AG09319 (cell line): ENCODE data around the gene TUBA4B.

ENCODE experiments used
- DNase-seq: peaks from one replicate; pipeline ENCODE4 v3.0.0-alpha.2; 2010; ENCODE audit warnings: low read depth; ENCODE audit errors: extremely low read depth
- CTCF ChIP-seq: IDR thresholded peaks from 2 replicates; pipeline ENCODE4 v1.5.1; 2011; ENCODE audit warnings: low read depth, mild to moderate bottlenecking, inconsistent platforms, low read length, moderate library complexity

The TUBA4B gene

GRCh38 chr2:219279916-219280516 lies 27.0 kb downstream of the TUBA4B start:
- DNase-seq = no peak
- TF ChIP-seq CTCF = 0 out of 2 replicates have a peak, but pooled peaks have one; percentile 0

- no peak for DNase-seq
- TF ChIP-seq CTCF = no peak
Observed at GRCh38 chr2:219280651-219281050, 27.6 kb downstream of the TUBA4B start.

- TF ChIP-seq CTCF = no peak
- DNase-seq = no peak
Observed at GRCh38 chr2:219281588-219281987, 28.5 kb downstream of the TUBA4B start.

GRCh38 chr2:219282375-219282774 lies 29.3 kb downstream of the TUBA4B start:
- no peak for TF ChIP-seq CTCF
- no peak for DNase-seq

GRCh38 chr2:219282943-219283581 lies 30.0 kb downstream of the TUBA4B start:
- DNase-seq = no peak
- TF ChIP-seq CTCF = no peak

- TF ChIP-seq CTCF = no peak
- DNase-seq = no peak
Observed at GRCh38 chr2:219284501-219285372, 31.7 kb downstream of the TUBA4B start.

GRCh38 chr2:219285373-219285735 lies 32.3 kb downstream of the TUBA4B start:
- no peak for TF ChIP-seq CTCF
- DNase-seq = no peak
